MCF 10A (cell line): Measurements from ENCODE around the gene SP2. TPM values are rescaled to one million over a fixed set of nuclear protein-coding genes. Genes with fewer than 3 reads are reported as not detected.

Experiments
- BruUV-seq: library from RNA; stranded (reverse); fragments of 400-500 nt; replicated peaks from 2 replicates; lab custom pipeline; 2021; lab: Mats Ljungman, UMichigan
- CTCF ChIA-PET: fragments of 300-600 bp; sonication (Branson Sonifier 250); formaldehyde crosslinking; extraction: SDS; loops from one replicate; lab custom pipeline; 2021; ENCODE audit warnings: antibody characterized with exemption, inconsistent platforms; lab: Yijun Ruan, JAX
- POLR2A ChIA-PET: fragments of 300-600, 350-650 bp; sonication (Branson Sonifier 250); formaldehyde crosslinking; extraction: SDS; loops from one replicate; lab custom pipeline; 2020; ENCODE audit warnings: antibody characterized with exemption, inconsistent platforms; lab: Yijun Ruan, JAX
- DNase-seq: peaks from one replicate; pipeline ENCODE4 v3.0.0-alpha.2; 2018; ENCODE audit not compliant: unreplicated experiment
- H3K27ac Mint-ChIP-seq: one replicate; pipeline ENCODE4 v1.8.0; 2022; ENCODE audit warnings: mild to moderate bottlenecking, low read depth, mixed read lengths; ENCODE audit not compliant: unreplicated experiment
- H3K27me3 Mint-ChIP-seq: one replicate; pipeline ENCODE4 v1.8.0; 2022; ENCODE audit warnings: mixed read lengths; ENCODE audit not compliant: insufficient read depth, unreplicated experiment
- H3K36me3 Mint-ChIP-seq: one replicate; pipeline ENCODE4 v1.8.0; 2022; ENCODE audit warnings: mild to moderate bottlenecking, moderate library complexity, mixed read lengths; ENCODE audit not compliant: insufficient read depth, unreplicated experiment
- H3K4me1 Mint-ChIP-seq: one replicate; pipeline ENCODE4 v1.8.0; 2022; ENCODE audit warnings: mixed read lengths; ENCODE audit not compliant: insufficient read depth, unreplicated experiment
- H3K4me3 Mint-ChIP-seq: one replicate; pipeline ENCODE4 v1.8.0; 2022; ENCODE audit warnings: mild to moderate bottlenecking, moderate library complexity, mixed read lengths; ENCODE audit not compliant: unreplicated experiment
- H3K9me3 Mint-ChIP-seq: one replicate; pipeline ENCODE4 v1.8.0; 2022; ENCODE audit warnings: mixed read lengths; ENCODE audit not compliant: unreplicated experiment
- CTCF ChIP-seq: fragments of 200-600 bp; IDR thresholded peaks from one replicate; pipeline ENCODE4 v1.8.0; 2022; ENCODE audit warnings: antibody characterized with exemption, mild to moderate bottlenecking; ENCODE audit not compliant: unreplicated experiment
- intact Hi-C: fragments of 100-400 bp; cut with micrococcal nuclease; formaldehyde crosslinking; loops from 2 replicates; pipeline ENCODE4 v1.14.1; 2022
- total RNA-seq: library from RNA; stranded (reverse); gene quantifications from 2 replicates; pipeline ENCODE4 v1.2.3, GENCODE V29; 2022

The SP2 gene
- total RNA-seq, 1 experiment from 2014 or later = 15.1 TPM

DNA sequence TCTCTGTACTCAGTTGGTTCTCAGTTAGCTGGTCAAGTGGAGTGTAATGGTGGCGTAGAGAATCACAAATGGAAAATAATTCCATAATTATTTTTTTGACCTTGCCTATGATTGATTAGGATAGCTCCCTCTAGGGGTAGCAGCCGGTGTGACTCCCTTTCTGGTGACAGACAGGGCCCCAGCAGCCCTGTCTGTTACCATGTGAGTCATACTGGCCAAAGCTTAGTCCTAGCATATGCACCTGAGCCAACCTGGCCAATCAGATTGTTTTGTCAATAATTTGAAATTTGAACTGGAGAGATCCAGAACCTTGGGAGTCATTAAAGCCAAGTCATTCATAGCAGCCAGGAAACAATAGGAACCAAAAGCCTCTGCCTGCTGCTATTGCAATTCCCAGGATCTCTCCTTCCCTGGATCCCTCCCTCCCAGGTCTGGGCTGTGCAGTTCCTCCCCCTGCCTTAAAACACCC, 50.9 kb downstream of the SP2 start:
- H3K9me3 Mint-ChIP-seq = no peaks in the 10 kb centered on the region
- peak; percentile 97 for DNase-seq
- intact Hi-C loops = loop anchor here (1.0 to 5.0 kb wide), 2 partner anchors 104 to 185 kb away; no protein-coding TSS in a partner anchor
- ChIA-PET CTCF (interaction anchor here (0.6 to 15.6 kb wide), 27 partner anchors 8 to 866 kb away, joined by 3 to 336 read pairs (median 4); partner anchors contain the start of genes CDK5RAP3, PRR15L, SCRN2 and SP2), POLR2A (interaction anchor here (0.6 to 7.3 kb wide), 15 partner anchors 8 to 281 kb away, joined by 3 to 117 read pairs (median 6); partner anchors contain the start of genes CDK5RAP3, NFE2L1, PRR15L and SCRN2)
- no TSS peak for BruUV-seq
- H3K4me3 Mint-ChIP-seq = no peak overlapping the region
- TF ChIP-seq CTCF = peak; percentile 73
- peaks cover 36% of the 10 kb centered on the region for H3K36me3 Mint-ChIP-seq
- H3K27me3 Mint-ChIP-seq = no peaks in the 10 kb centered on the region
- peak overlapping the region; percentile 19 for H3K27ac Mint-ChIP-seq
- peaks cover 24% of the 10 kb centered on the region for H3K4me1 Mint-ChIP-seq

DNA sequence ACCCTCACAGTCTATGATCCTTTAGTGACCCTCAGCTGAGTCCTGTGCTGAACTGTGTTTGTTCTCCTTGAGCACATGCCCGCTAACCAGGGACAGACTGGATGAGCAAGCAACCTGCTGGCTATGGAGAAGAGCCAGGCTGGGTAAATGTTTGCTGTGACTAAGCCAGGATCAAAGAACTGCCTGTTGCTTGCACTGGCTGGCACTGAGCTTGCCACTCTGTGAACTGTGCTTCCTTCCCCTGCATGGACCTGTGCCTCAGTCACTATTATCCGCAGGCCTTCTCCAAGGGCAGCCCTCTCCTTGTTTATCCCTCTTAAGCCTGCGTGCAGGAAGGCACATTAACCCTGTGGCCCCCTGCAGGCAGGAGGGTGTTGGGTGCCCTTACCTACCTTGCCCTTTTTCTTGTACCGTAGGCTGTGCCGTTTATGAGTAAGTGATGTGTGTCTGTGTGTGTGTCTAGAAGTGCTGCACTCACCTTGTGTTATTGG, 52.7 kb downstream of the SP2 start:
- no peaks in the 10 kb centered on the region for H3K27me3 Mint-ChIP-seq
- BruUV-seq = no TSS peak
- peak; percentile 38 for DNase-seq
- no peak for TF ChIP-seq CTCF
- H3K4me3 Mint-ChIP-seq = no peak overlapping the region
- peak overlapping the region; percentile 21 for H3K27ac Mint-ChIP-seq
- CTCF ChIA-PET = interaction anchor here (0.6 to 15.6 kb wide), 22 partner anchors 10 to 543 kb away, joined by 3 to 336 read pairs (median 4); partner anchors contain the start of genes CDK5RAP3, PRR15L and SCRN2
- H3K9me3 Mint-ChIP-seq = no peaks in the 10 kb centered on the region
- intact Hi-C loops = loop anchor here (1.0 to 5.0 kb wide), 4 partner anchors 22 to 184 kb away; no protein-coding TSS in a partner anchor
- peaks cover 38% of the 10 kb centered on the region for H3K36me3 Mint-ChIP-seq
- peaks cover 14% of the 10 kb centered on the region for H3K4me1 Mint-ChIP-seq
- POLR2A ChIA-PET = interaction anchor here (0.5 to 11.7 kb wide), 14 partner anchors 9 to 125 kb away, joined by 3 to 256 read pairs (median 4); partner anchors contain the start of genes CDK5RAP3, PRR15L and SP2

DNA sequence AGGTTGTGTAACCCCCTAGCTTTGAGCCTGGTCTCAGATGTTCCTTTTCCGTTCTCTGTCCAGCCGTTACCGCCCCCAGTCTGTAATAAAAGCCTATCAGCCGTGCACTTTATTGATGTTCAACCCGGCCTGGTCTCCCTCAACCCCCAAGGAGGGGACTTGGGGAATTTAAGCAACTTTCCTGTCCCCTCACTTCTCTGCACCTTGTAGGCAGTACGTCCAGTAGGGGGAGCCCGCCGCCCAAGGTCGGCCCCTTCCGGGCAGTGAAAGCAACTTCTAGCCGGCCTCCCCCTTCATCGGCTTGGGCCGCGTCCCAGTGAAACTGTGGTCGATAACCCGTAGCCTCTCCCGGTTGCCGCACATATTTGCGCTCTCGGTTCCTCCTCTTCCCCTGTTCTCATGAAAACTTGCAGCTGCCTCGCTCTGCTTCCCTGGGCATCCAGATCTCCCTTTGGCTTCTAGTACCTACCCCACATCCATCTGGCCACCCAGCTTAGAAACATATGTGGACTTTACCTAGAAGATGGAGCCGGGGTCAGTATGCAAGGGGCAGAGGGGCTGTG, 53.2 kb downstream of the SP2 start:
- H3K27me3 Mint-ChIP-seq = no peaks in the 10 kb centered on the region
- peak; percentile 86 for DNase-seq
- H3K4me1 Mint-ChIP-seq = peaks cover 15% of the 10 kb centered on the region
- ChIA-PET CTCF (interaction anchor here (0.6 to 15.6 kb wide), 26 partner anchors 10 to 542 kb away, joined by 3 to 336 read pairs (median 4); partner anchors contain the start of genes CDK5RAP3, PRR15L and SCRN2), POLR2A (interaction anchor here (0.5 to 11.7 kb wide), 15 partner anchors 7 to 125 kb away, joined by 3 to 256 read pairs (median 4); partner anchors contain the start of genes CDK5RAP3, PNPO, PRR15L and SP2)
- H3K4me3 Mint-ChIP-seq = peak overlapping the region; percentile 49
- peaks cover 39% of the 10 kb centered on the region for H3K36me3 Mint-ChIP-seq
- H3K27ac Mint-ChIP-seq = peak overlapping the region; percentile 21
- peak; percentile 86 for TF ChIP-seq CTCF
- BruUV-seq = no TSS peak
- no peaks in the 10 kb centered on the region for H3K9me3 Mint-ChIP-seq
- intact Hi-C loops = loop anchor here (1.0 to 5.0 kb wide), 4 partner anchors 21 to 183 kb away; no protein-coding TSS in a partner anchor

DNA sequence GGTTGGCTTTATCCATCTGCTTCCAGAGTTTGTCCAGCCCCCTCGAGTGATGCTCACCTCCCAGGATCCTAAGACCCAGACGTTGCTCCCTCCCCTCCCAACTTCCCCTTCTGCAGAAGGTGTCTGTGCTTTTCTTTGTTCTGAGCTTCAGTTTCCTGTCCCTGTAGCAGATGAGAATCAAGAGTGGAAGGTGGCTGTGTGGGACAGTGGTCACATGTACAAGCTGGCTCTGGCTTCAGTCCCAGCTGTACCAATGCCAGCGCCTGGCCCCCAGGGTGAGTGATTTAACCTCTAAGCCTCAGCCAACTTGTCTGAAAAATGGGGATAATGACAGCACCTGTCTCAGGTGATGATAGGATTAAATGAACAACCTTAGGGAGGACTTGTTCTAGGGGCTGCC, 53.9 kb downstream of the SP2 start:
- ChIA-PET CTCF (interaction anchor here (0.6 to 15.6 kb wide), 18 partner anchors 9 to 943 kb away, joined by 3 to 336 read pairs (median 6); partner anchors contain the start of genes ATP5MC1, CDK5RAP3, PRR15L and SCRN2), POLR2A (interaction anchor here (0.7 to 11.7 kb wide), 10 partner anchors 8 to 100 kb away, joined by 3 to 256 read pairs (median 8); partner anchors contain the start of genes CDK5RAP3, PNPO, PRR15L and SP2)
- intact Hi-C loops = loop anchor here (1.0 to 5.0 kb wide), 4 partner anchors 20 to 182 kb away; no protein-coding TSS in a partner anchor
- peaks cover 39% of the 10 kb centered on the region for H3K36me3 Mint-ChIP-seq
- peak overlapping the region; percentile 49 for H3K4me3 Mint-ChIP-seq
- BruUV-seq = no TSS peak
- H3K9me3 Mint-ChIP-seq = no peaks in the 10 kb centered on the region
- no peaks in the 10 kb centered on the region for H3K27me3 Mint-ChIP-seq
- peak overlapping the region; percentile 21 for H3K27ac Mint-ChIP-seq
- no peak for DNase-seq
- no peak for TF ChIP-seq CTCF
- peaks cover 20% of the 10 kb centered on the region for H3K4me1 Mint-ChIP-seq
